KOPT-K1 (cell line): ENCODE results near the gene CALN1.

ENCODE experiments used
- H3K27ac ChIP-seq: fragments of 200-600 bp; sonication (generic); 2 replicates; pipeline ENCODE4 v1.5.1; 2016; ENCODE audit warnings: antibody characterized with exemption, mild to moderate bottlenecking, low read depth, low read length; ENCODE audit not compliant: poor library complexity, severe bottlenecking
- H3K36me3 ChIP-seq: fragments of 200-600 bp; sonication (generic); 2 replicates; pipeline ENCODE4 v1.5.1; 2017; ENCODE audit warnings: antibody characterized with exemption, mild to moderate bottlenecking, low read length, moderate library complexity; ENCODE audit not compliant: insufficient read depth
- H3K9me3 ChIP-seq: fragments of 200-600 bp; sonication (generic); 2 replicates; pipeline ENCODE4 v1.5.1; 2017; ENCODE audit warnings: antibody characterized with exemption, low read length, mild to moderate bottlenecking; ENCODE audit not compliant: insufficient read depth, poor library complexity, severe bottlenecking

The CALN1 gene

GRCh38 chr7:72030994-72031667 is 381.0 kb downstream of the CALN1 start:
- Histone ChIP-seq H3K36me3 (no peaks in the 10 kb centered on the region), H3K27ac (no peak overlapping the region), H3K9me3 (no peaks in the 10 kb centered on the region)

DNA sequence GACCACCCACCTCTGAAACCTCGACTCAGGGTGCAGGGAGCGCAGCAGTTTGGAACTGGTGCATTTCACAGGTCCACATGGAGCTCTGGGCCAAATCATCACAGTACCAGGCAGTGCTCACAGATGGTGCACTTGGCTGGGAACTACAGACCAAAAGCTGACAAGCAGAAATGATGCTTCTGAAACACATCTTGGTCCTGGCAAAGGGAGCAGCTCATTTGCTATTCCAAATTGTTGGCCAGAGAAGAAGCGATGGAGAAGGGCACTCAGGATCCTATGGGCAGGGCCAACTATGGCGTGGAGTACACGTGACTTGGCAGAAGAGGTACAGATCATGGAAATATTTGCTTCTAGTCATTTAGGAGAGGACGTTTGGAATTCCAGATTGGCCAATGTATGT is 383.9 kb downstream of the CALN1 start:
- H3K27ac ChIP-seq: no peak overlapping the region
- H3K9me3 ChIP-seq: no peaks in the 10 kb centered on the region
- no peaks in the 10 kb centered on the region for H3K36me3 ChIP-seq

- no peaks in the 10 kb centered on the region for H3K36me3 ChIP-seq
- H3K27ac ChIP-seq: no peak overlapping the region
- H3K9me3 ChIP-seq: no peaks in the 10 kb centered on the region
These were observed 386.7 kb downstream of the CALN1 start for GRCh38 chr7:72025381-72025960.

DNA sequence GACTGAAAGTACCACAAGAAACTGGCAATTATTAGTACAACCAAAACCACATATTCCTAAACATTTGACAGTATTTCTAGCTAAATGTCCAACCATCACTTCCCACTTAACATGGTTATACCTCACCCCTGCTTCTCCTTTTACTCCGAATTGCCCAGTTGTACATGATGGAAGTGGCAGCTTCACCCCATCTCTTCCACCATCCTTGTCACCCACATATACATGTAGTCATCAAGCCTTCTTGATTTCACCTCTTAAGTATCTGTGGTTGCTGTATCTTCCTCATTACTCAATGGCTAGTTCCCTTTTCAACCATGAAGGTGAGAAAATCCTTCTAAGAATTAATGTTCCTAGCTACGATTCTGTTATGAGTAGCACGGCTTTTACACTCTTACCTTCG is 388.2 kb downstream of the CALN1 start:
- no peaks in the 10 kb centered on the region for H3K36me3 ChIP-seq
- H3K9me3 ChIP-seq: no peaks in the 10 kb centered on the region
- no peak overlapping the region for H3K27ac ChIP-seq

- Histone ChIP-seq H3K36me3 (no peaks in the 10 kb centered on the region), H3K9me3 (no peaks in the 10 kb centered on the region), H3K27ac (no peak overlapping the region)
These were observed 390.4 kb downstream of the CALN1 start for GRCh38 chr7:72021716-72022115.

DNA sequence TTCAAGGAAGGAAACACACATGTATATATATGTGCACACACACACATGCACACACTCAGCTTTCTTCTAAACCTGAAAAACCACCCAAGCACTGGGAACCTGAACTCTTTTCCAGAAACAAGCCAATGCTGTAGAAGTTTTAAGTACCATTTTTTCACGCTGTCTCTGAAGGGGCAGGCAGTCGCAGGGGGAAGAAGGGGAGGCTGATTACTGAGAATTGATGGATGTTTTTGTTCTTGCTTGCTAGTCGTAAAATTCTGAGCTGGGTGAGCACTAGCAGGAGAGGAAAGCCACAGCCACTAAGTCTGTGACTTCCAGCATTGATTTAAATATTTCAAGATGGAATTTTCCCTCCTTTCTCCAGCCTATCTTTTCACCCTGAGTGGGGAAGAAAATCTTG is 391.8 kb downstream of the CALN1 start:
- Histone ChIP-seq H3K9me3 (no peaks in the 10 kb centered on the region), H3K27ac (no peak overlapping the region), H3K36me3 (no peaks in the 10 kb centered on the region)

- H3K27ac ChIP-seq: no peak overlapping the region
- no peaks in the 10 kb centered on the region for H3K9me3 ChIP-seq
- H3K36me3 ChIP-seq: no peaks in the 10 kb centered on the region
These were observed 392.7 kb downstream of the CALN1 start for GRCh38 chr7:72019436-72019835.

DNA sequence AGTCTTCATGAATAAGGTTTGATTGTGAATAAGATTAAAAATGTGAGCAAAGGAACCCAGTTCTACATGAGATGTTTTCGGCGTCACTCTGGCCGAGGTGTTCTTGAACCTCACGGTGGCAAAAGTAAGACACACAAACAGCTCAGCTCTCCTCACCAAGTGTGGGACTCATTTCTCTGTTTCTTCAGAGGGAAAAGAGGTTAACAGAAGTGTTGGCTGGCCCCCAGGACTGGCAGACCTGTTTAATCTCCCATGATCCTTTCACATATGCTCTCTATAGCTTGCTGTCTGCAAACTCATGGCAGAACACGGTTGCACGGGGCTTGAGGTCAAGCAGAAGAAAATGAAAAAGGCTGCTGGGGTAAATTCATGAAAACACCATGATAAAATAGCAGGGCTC is 394.4 kb downstream of the CALN1 start:
- no peaks in the 10 kb centered on the region for H3K9me3 ChIP-seq
- no peaks in the 10 kb centered on the region for H3K36me3 ChIP-seq
- H3K27ac ChIP-seq: no peak overlapping the region

DNA sequence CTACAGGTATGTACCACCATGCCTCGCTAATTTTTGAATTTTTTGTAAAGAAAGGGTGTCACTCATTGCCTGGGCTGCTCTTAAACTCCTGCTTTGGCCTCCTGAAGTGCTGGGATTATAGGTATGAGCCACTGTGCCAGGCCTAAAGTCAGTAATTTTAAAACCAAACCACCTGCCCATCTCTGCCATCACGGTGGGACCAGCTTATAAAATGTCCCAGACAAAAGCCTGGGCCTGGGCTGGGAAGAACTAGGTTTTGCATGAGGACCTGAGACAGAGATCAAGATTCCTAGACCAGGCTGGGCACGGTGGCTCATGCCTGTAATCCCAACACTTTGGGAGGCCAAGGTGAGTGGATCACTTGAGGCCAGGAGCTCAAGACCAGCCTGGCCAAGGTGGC is 395.6 kb downstream of the CALN1 start:
- Histone ChIP-seq H3K9me3 (no peaks in the 10 kb centered on the region), H3K36me3 (no peaks in the 10 kb centered on the region), H3K27ac (no peak overlapping the region)

DNA sequence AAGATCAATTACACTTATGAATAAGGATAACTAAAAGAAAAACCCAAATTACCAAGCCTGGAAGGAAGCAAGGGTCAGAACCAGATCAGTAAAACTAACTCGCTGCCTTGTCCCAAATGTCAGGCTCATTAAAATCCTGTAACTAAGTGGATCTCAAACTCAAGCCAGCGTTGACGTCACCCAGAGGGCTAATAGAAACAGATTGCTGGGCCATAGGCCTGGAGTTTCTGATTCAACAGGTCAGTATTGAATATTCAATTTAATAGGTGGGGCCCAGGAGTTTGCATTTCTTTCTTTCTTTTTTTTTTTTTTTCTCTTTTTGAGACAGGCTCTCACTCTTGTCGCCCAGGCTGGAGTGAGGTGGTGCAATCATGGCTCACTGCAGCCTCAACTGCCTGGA is 397.0 kb downstream of the CALN1 start:
- no peak overlapping the region for H3K27ac ChIP-seq
- H3K36me3 ChIP-seq: no peaks in the 10 kb centered on the region
- no peaks in the 10 kb centered on the region for H3K9me3 ChIP-seq

DNA sequence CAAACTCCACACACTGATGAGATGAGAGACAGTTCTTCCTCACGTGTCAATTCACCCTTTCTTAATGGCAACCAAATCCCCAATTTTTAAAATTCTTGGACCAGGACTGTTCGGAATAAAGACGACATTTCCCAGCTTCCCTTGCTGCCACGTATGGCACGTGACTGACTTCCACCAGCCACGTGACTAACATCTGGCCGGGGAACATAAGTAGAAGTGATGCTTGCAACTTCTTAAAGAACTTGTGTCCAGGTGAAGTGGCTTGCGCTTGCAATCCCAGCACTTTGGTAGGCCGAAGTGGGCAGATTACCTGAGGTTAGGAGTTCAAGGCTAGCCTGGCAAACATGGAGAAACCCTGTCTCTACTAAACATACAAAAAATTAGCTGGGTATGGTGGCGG is 405.1 kb downstream of the CALN1 start:
- no peaks in the 10 kb centered on the region for H3K36me3 ChIP-seq
- no peak overlapping the region for H3K27ac ChIP-seq
- no peaks in the 10 kb centered on the region for H3K9me3 ChIP-seq

DNA sequence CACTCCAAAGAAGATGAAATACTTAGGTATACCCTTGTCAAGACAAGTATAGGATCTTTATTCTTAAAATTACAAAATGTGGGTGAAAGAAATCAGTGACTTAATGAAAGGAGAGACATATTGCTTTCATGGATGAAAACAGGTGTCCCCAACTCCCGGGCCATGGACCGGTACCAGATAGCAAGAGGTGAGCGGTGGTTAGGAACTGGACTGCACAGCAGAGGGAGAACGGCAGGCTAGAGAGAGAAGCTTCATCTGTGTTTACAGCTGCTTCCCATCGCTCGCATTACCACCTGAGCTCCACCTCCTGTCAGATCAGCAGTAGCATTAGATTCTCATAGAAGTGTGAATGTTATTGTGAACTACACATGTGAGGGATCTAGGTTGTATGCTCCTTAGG is 408.9 kb downstream of the CALN1 start:
- no peak overlapping the region for H3K27ac ChIP-seq
- H3K9me3 ChIP-seq: no peaks in the 10 kb centered on the region
- H3K36me3 ChIP-seq: no peaks in the 10 kb centered on the region

- H3K27ac ChIP-seq: no peak overlapping the region
- H3K9me3 ChIP-seq: no peaks in the 10 kb centered on the region
- no peaks in the 10 kb centered on the region for H3K36me3 ChIP-seq
These were observed 416.0 kb downstream of the CALN1 start for GRCh38 chr7:71996141-71996540.

DNA sequence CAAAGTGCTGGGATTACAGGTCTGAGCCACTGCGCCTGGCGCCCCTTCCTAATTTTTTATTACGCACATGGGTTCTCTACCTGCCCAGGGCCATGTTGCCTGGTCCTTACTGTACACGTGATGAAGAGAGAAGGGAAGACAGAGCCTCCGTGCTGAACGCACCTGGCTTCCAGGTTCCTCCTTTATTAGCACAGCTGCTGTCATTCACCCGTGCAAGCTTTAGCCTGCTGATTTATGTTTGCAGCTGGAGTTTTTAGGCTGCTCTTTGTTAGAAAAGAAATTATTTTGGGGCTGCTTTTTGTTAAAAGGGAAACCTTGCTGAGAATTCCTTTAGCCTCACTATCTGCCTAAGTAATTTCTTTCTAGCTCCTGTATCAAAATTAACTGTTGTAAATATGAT is 417.0 kb downstream of the CALN1 start:
- Histone ChIP-seq H3K27ac (no peak overlapping the region), H3K36me3 (no peaks in the 10 kb centered on the region), H3K9me3 (no peaks in the 10 kb centered on the region)

DNA sequence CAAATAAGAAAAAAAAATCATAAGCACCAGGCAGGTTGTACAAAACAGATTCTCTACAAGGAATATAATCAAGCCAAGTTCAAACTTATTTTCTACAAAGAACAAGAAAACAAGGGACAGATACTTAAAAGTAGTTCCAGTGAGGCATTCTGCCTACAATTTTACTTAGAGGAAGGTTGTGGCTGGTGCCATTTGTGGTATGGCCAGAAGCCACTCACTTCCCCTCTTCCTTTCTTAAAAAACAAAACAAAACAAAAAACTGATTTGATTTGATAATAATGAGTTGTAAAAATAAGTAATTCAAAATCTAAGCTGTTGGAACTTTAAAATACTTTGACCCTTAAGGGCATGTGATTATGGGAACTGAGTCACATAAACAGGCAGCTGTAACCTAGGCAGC is 420.6 kb downstream of the CALN1 start:
- Histone ChIP-seq H3K27ac (no peak overlapping the region), H3K36me3 (no peaks in the 10 kb centered on the region), H3K9me3 (no peaks in the 10 kb centered on the region)

- Histone ChIP-seq H3K36me3 (no peaks in the 10 kb centered on the region), H3K9me3 (no peaks in the 10 kb centered on the region)
These were observed 422.0 kb downstream of the CALN1 start for GRCh38 chr7:71990138-71990462.

More at GRCh38 chr7:71990138-71990462, 422.0 kb downstream of the CALN1 start:
- no peak overlapping the region for H3K27ac ChIP-seq
